H1 (cell line): ENCODE measurements around the gene SEPTIN5. TPM values are rescaled to one million over a fixed set of nuclear protein-coding genes. Genes with fewer than 3 reads are reported as not detected.

Source experiments
- CTCF ChIA-PET: fragments of 300-600 bp; sonication (Branson Sonifier 250); formaldehyde crosslinking; loops from one replicate; lab custom pipeline; 2021; ENCODE audit not compliant: partially characterized antibody; lab: Charles Lee
- POLR2A ChIA-PET: fragments of 300-600 bp; sonication (Branson Sonifier 250); formaldehyde crosslinking; loops from one replicate; lab custom pipeline; 2021; ENCODE audit warnings: inconsistent platforms; ENCODE audit not compliant: partially characterized antibody; lab: Charles Lee
- DNase-seq, 2 experiments: peaks; one replicate each; pipeline versions ENCODE4 v3.0.0 to v3.0.0-alpha.2; 2010 to 2022; ENCODE audit warnings: low spot score in 2 of 2, low read depth in 1 of 2, mixed read lengths in 1 of 2
- FAIRE-seq: peaks from 2 replicates; lab custom pipeline; 2011; peaks lifted over from hg19 to GRCh38; lab: Jason Lieb, UNC
- H2AFZ ChIP-seq: 2 replicates; pipeline ENCODE4 v1.8.1; 2012; ENCODE audit warnings: low read length, inconsistent platforms
- H2AK5ac ChIP-seq: 2 replicates; pipeline ENCODE4 v1.6.1; 2013; ENCODE audit warnings: low read depth, low read length
- H2BK120ac ChIP-seq: replicated peaks from 2 replicates; pipeline ENCODE3; 2013; ENCODE audit warnings: low read depth, low read length, inconsistent platforms
- H2BK12ac ChIP-seq: 2 replicates; pipeline ENCODE4 v1.6.1; 2013; ENCODE audit warnings: low read depth, low read length
- H2BK15ac ChIP-seq: 2 replicates; pipeline ENCODE4 v1.6.1; 2013; ENCODE audit warnings: low read length
- H2BK20ac ChIP-seq: 2 replicates; pipeline ENCODE4 v1.6.1; 2013; ENCODE audit warnings: low read length
- H2BK5ac ChIP-seq: 2 replicates; pipeline ENCODE4 v1.6.1; 2013; ENCODE audit warnings: low read depth, low read length
- H3K14ac ChIP-seq: 2 replicates; pipeline ENCODE4 v1.6.1; 2013; ENCODE audit warnings: inconsistent platforms; ENCODE audit not compliant: insufficient read length
- H3K18ac ChIP-seq: 2 replicates; pipeline ENCODE4 v1.6.1; 2013; ENCODE audit warnings: low read length; ENCODE audit errors: extremely low read depth
- H3K23ac ChIP-seq: 2 replicates; pipeline ENCODE4 v1.6.1; 2013; ENCODE audit warnings: inconsistent platforms; ENCODE audit not compliant: insufficient read length
- H3K23me2 ChIP-seq: 2 replicates; pipeline ENCODE4 v1.6.1; 2013; ENCODE audit warnings: low read depth, low read length
- H3K27ac ChIP-seq: 2 replicates; pipeline ENCODE4 v1.6.1; 2011; ENCODE audit warnings: low read depth, low read length, inconsistent platforms
- H3K27me3 ChIP-seq, 4 experiments: replicated peaks in 1 of 4; 1 replicate in 1 of 4; 2 replicates in 3 of 4; pipeline versions ENCODE4 v1.6.1 to v1.8.1; 2011 to 2013; ENCODE audit warnings: low read length in 3 of 4, mild to moderate bottlenecking in 3 of 4, inconsistent platforms in 2 of 4, mixed read lengths in 2 of 4, moderate library complexity in 1 of 4; ENCODE audit not compliant: control insufficient read depth in 3 of 4, insufficient read depth in 3 of 4; ENCODE audit errors: extremely low read depth in 1 of 4
- H3K36me3 ChIP-seq, 4 experiments: 2 replicates each; pipeline versions ENCODE4 v1.6.1 to v1.8.1; 2011 to 2013; ENCODE audit warnings: mild to moderate bottlenecking in 4 of 4, low read length in 3 of 4, moderate library complexity in 2 of 4, control low read depth in 1 of 4, inconsistent platforms in 1 of 4; ENCODE audit not compliant: insufficient read depth in 4 of 4, control insufficient read depth in 2 of 4
- H3K4ac ChIP-seq: replicated peaks from 2 replicates; pipeline ENCODE3; 2013; ENCODE audit warnings: low read length, low read depth, mixed read lengths, inconsistent platforms; ENCODE audit not compliant: insufficient read length
- H3K4me1 ChIP-seq, 4 experiments: replicated peaks in 1 of 4; 1 replicate in 1 of 4; 2 replicates in 3 of 4; pipeline versions ENCODE4 v1.6.1 to v1.8.1; 2011 to 2013; ENCODE audit warnings: low read length in 3 of 4, inconsistent platforms in 2 of 4, mixed read lengths in 1 of 4; ENCODE audit not compliant: insufficient read depth in 4 of 4, control insufficient read depth in 3 of 4
- H3K4me2 ChIP-seq, 2 experiments: 2 replicates each; pipeline versions ENCODE4 v1.6.1 to v1.8.1; 2011 to 2013; ENCODE audit warnings: low read depth in 2 of 2, low read length in 2 of 2, control low read depth in 1 of 2, inconsistent platforms in 1 of 2, mild to moderate bottlenecking in 1 of 2; ENCODE audit not compliant: insufficient read depth in 1 of 2
- H3K4me3 ChIP-seq, 4 experiments: fragments of 200-600, 300-600 bp in 1 of 4; sonication (generic), shearing (Covaris generic), sonication (Bioruptor Twin) in 1 of 4; 2 replicates each; pipeline versions ENCODE4 v1.5.1 to v1.8.1; 2011 to 2016; ENCODE audit warnings: low read length in 4 of 4, low read depth in 3 of 4, control low read depth in 2 of 4, inconsistent platforms in 2 of 4, mild to moderate bottlenecking in 2 of 4, mixed read lengths in 1 of 4, moderate library complexity in 1 of 4; ENCODE audit not compliant: insufficient read depth in 2 of 4; ENCODE audit errors: extremely low read depth in 1 of 4
- H3K56ac ChIP-seq: replicated peaks from 2 replicates; pipeline ENCODE3; 2013; ENCODE audit warnings: low read depth, mild to moderate bottlenecking, mixed read lengths, low read length, inconsistent platforms; ENCODE audit not compliant: insufficient read length
- H3K79me1 ChIP-seq: 2 replicates; pipeline ENCODE4 v1.6.1; 2013; ENCODE audit warnings: low read depth, low read length, control low read depth
- H3K79me2 ChIP-seq, 2 experiments: 2 replicates each; pipeline versions ENCODE4 v1.6.1 to v1.8.1; 2012 to 2013; ENCODE audit warnings: low read length in 2 of 2, mild to moderate bottlenecking in 2 of 2, inconsistent platforms in 1 of 2; ENCODE audit not compliant: insufficient read depth in 2 of 2, control insufficient read depth in 1 of 2
- H3K9ac ChIP-seq, 4 experiments: replicated peaks in 1 of 4; 1 replicate in 1 of 4; 2 replicates in 3 of 4; pipeline versions ENCODE4 v1.6.1 to v1.8.1; 2011 to 2013; ENCODE audit warnings: low read depth in 3 of 4, low read length in 3 of 4, control low read depth in 2 of 4, mild to moderate bottlenecking in 2 of 4, moderate library complexity in 2 of 4, inconsistent platforms in 1 of 4; ENCODE audit errors: extremely low read depth in 1 of 4
- H3K9me3 ChIP-seq, 2 experiments: 2 replicates each; pipeline versions ENCODE4 v1.6.1 to v1.8.1; 2012 to 2013; ENCODE audit warnings: mild to moderate bottlenecking in 2 of 2, moderate library complexity in 2 of 2, control low read depth in 1 of 2, inconsistent platforms in 1 of 2, low read depth in 1 of 2, low read length in 1 of 2, mixed read lengths in 1 of 2; ENCODE audit not compliant: insufficient read depth in 2 of 2
- H4K20me1 ChIP-seq, 2 experiments: replicated peaks in 1 of 2; 2 replicates each; pipeline versions ENCODE3 to v1.8.1; 2011 to 2013; ENCODE audit warnings: inconsistent platforms in 2 of 2, low read length in 2 of 2, mild to moderate bottlenecking in 1 of 2; ENCODE audit not compliant: insufficient read depth in 2 of 2, control insufficient read depth in 1 of 2
- H4K5ac ChIP-seq: 2 replicates; pipeline ENCODE4 v1.6.1; 2013; ENCODE audit warnings: low read length, low read depth, mixed read lengths, inconsistent platforms; ENCODE audit not compliant: insufficient read length
- H4K8ac ChIP-seq: 2 replicates; pipeline ENCODE4 v1.8.0; 2013; ENCODE audit warnings: mild to moderate bottlenecking, moderate library complexity, low read length, inconsistent platforms; ENCODE audit not compliant: insufficient read depth; ENCODE audit errors: extremely low read depth
- H4K91ac ChIP-seq: replicated peaks from 2 replicates; pipeline ENCODE3; 2013; ENCODE audit warnings: low read length, mixed read lengths, inconsistent platforms; ENCODE audit not compliant: insufficient read length
- FOSL1 ChIP-seq: IDR thresholded peaks from 2 replicates; pipeline ENCODE4 v1.6.1; 2011; ENCODE audit warnings: mild to moderate bottlenecking, low read depth, low read length, moderate library complexity; ENCODE audit not compliant: insufficient read depth
- JUN ChIP-seq: IDR thresholded peaks from 2 replicates; pipeline ENCODE4 v1.6.1; 2011; ENCODE audit warnings: low read depth, mild to moderate bottlenecking, improper control_type of control experiment, low read length
- KDM4A ChIP-seq: IDR thresholded peaks from one replicate; pipeline ENCODE4 v1.7.1; 2012; ENCODE audit warnings: low read depth, mild to moderate bottlenecking, moderate library complexity, low read length, inconsistent platforms; ENCODE audit not compliant: severe bottlenecking
- MAX ChIP-seq: IDR thresholded peaks from 2 replicates; pipeline ENCODE4 v1.6.1; 2012; ENCODE audit warnings: inconsistent platforms
- SIX5 ChIP-seq: IDR thresholded peaks from 2 replicates; pipeline ENCODE4 v1.6.1; 2011; ENCODE audit warnings: mild to moderate bottlenecking, low read depth, low read length
- SP1 ChIP-seq: IDR thresholded peaks from 2 replicates; pipeline ENCODE4 v1.6.1; 2011; ENCODE audit warnings: low read depth, low read length
- TAF1 ChIP-seq: IDR thresholded peaks from 2 replicates; pipeline ENCODE4 v1.6.1; 2011; ENCODE audit warnings: mild to moderate bottlenecking, low read depth, low read length
- USF2 ChIP-seq: IDR thresholded peaks from 2 replicates; pipeline ENCODE4 v1.6.1; 2011; ENCODE audit warnings: low read length, improper control_type of control experiment
- WGBS, 2 experiments: shearing (Covaris generic) in 1 of 2; methylation state at CpG; one replicate each; pipeline versions ENCODE4 v1.1.6 to v1.1.7; 2013 to 2015; ENCODE audit warnings: low lambda C conversion rate in 2 of 2, mixed read lengths in 2 of 2, inconsistent platforms in 1 of 2, low coverage in 1 of 2, missing lambda C conversion rate in 1 of 2; ENCODE audit not compliant: insufficient replicate concordance in 2 of 2, insufficient coverage in 1 of 2, insufficient read length in 1 of 2; ENCODE audit errors: extremely low coverage in 1 of 2, missing lambda C conversion rate in 1 of 2; 5-methylcytosine and 5-hydroxymethylcytosine counted together
- polyA plus RNA-seq, 7 experiments: library from polyadenylated mRNA; depleted of rRNA in 3 of 7; stranded (reverse) in 5 of 7; unstranded in 2 of 7; fragments of >200 nt in 5 of 7; fragments of 200-250 nt in 2 of 7; gene quantifications; 1 replicate in 5 of 7; 2 replicates in 1 of 7; 4 replicates in 1 of 7; pipeline versions ENCODE4 v1.2.1 to v1.2.3, GENCODE V29; 2011 to 2013; ENCODE audit warnings: missing spikeins in 2 of 7, mixed read lengths in 2 of 7
- total RNA-seq: library from RNA; stranded (reverse); fragmentation: NEBNext Ultra II Directional; extraction: Animal tissue kit (Norgen Biotek cat#: 25700); gene quantifications from 2 replicates; pipeline ENCODE4 v1.2.1, GENCODE V29; 2021

SEPTIN5 gene
- total and polyA plus RNA-seq, 2 of the 8 experiments (the other 6 are each of a cell fraction or from before 2014, with no cell fraction given) = 6.0 to 8.6 TPM

GRCh38 chr22:19688301-19689290, 25.7 kb upstream of the SEPTIN5 start:
- Histone ChIP-seq H3K36me3 (no peaks in the 10 kb centered on the region), H3K18ac (no peak overlapping the region; the same call in 1 of the 2 replicates), H3K4me3 (no peak overlapping the region), H3K56ac (no peak overlapping the region), H4K8ac (peak overlapping the region; percentile 35; the same call in 1 of the 2 replicates), H3K9me3 (no peaks in the 10 kb centered on the region), H3K23me2 (no peaks in the 10 kb centered on the region), H3K79me2 (no peaks in the 10 kb centered on the region), H3K9ac (no peak overlapping the region), H4K5ac (no peak overlapping the region), H4K20me1 (no peaks in the 10 kb centered on the region), H2BK20ac (no peak overlapping the region), H2BK5ac (peak overlapping the region; percentile 66; the same call in 1 of the 2 replicates), H2AFZ (no peak overlapping the region), H3K4ac (no peak overlapping the region), H3K23ac (no peak overlapping the region), H4K91ac (no peak overlapping the region), H3K14ac (no peak overlapping the region), H3K4me2 (no peak overlapping the region), H3K27me3 (no peaks in the 10 kb centered on the region), H2BK12ac (no peak overlapping the region; the same call in 1 of the 2 replicates), H2BK15ac (no peak overlapping the region), H2BK120ac (no peak overlapping the region), H2AK5ac (no peak overlapping the region), H3K4me1 (peaks cover 0 to 11% (median 5%) of the 10 kb centered on the region in 4 experiments; a peak in 6 of 7 replicates), H3K27ac (no peak overlapping the region), H3K79me1 (no peaks in the 10 kb centered on the region)
- 92% methylated on average over 21 of the region's 21 CpGs; no CpG with 5 or more reads in 1 of the 2 experiments for WGBS, 2 experiments
- FAIRE-seq (no peak), DNase-seq (no peak)
- ChIA-PET CTCF (interaction anchor here (1.1 to 6.5 kb wide), 8 partner anchors 9 to 224 kb away, joined by 3 to 76 read pairs (median 6); no protein-coding TSS in a partner anchor), POLR2A (interaction anchor here (1.1 to 1.3 kb wide), 3 partner anchors 21 to 45 kb away, joined by 3 to 4 read pairs (median 3); no protein-coding TSS in a partner anchor)
- no peak for TF ChIP-seq TAF1
- TF ChIP-seq USF2 = no peak
- no peak for TF ChIP-seq JUN
- no peak for TF ChIP-seq SIX5
- no peak for TF ChIP-seq FOSL1
- no peak for TF ChIP-seq KDM4A
- TF ChIP-seq MAX = no peak
- TF ChIP-seq SP1 = no peak
